Liver (tissue), 9 donors: Measurements from ENCODE around the gene THOP1. TPM values are rescaled to one million over a fixed set of nuclear protein-coding genes. Genes with fewer than 3 reads are reported as not detected.

ENCODE experiments used
- DNase-seq: peaks from one replicate; pipeline ENCODE4 v3.0.0-alpha.2; 2017; ENCODE audit warnings: low spot score
- H3K27ac ChIP-seq, 2 donors: one replicate each; pipeline ENCODE4 v1.7.0; 2013; ENCODE audit warnings: inconsistent platforms in 2 of 2, low read length in 2 of 2, control low read depth in 1 of 2, low read depth in 1 of 2, mild to moderate bottlenecking in 1 of 2
- H3K27me3 ChIP-seq, 4 donors: one replicate each; pipeline versions ENCODE4 v1.6.1 to v1.7.0; 2013; ENCODE audit warnings: low read length in 3 of 4, inconsistent platforms in 1 of 4, mild to moderate bottlenecking in 1 of 4, moderate library complexity in 1 of 4; ENCODE audit not compliant: control insufficient read depth in 4 of 4, insufficient read depth in 4 of 4
- H3K36me3 ChIP-seq, 4 donors: one replicate each; pipeline versions ENCODE4 v1.6.1 to v1.7.0; 2013; ENCODE audit warnings: low read length in 3 of 4, mild to moderate bottlenecking in 3 of 4, low read depth in 1 of 4, moderate library complexity in 1 of 4; ENCODE audit not compliant: control insufficient read depth in 4 of 4, insufficient read depth in 3 of 4
- H3K4me1 ChIP-seq, 4 donors: one replicate each; pipeline versions ENCODE4 v1.6.1 to v1.7.0; 2013; ENCODE audit warnings: low read length in 3 of 4, mild to moderate bottlenecking in 3 of 4, moderate library complexity in 1 of 4; ENCODE audit not compliant: control insufficient read depth in 4 of 4, insufficient read depth in 4 of 4
- H3K4me3 ChIP-seq, 3 donors: one replicate each; pipeline versions ENCODE4 v1.6.1 to v1.7.0; 2013; ENCODE audit warnings: low read length in 3 of 3, control low read depth in 1 of 3, low read depth in 1 of 3, mild to moderate bottlenecking in 1 of 3
- H3K9ac ChIP-seq, 2 donors: one replicate each; pipeline ENCODE4 v1.7.0; 2013; ENCODE audit warnings: low read length in 2 of 2, mild to moderate bottlenecking in 2 of 2, moderate library complexity in 2 of 2, control low read depth in 1 of 2, low read depth in 1 of 2
- H3K9me3 ChIP-seq, 4 donors: one replicate each; pipeline versions ENCODE4 v1.6.1 to v1.7.0; 2013; ENCODE audit warnings: low read length in 3 of 4; ENCODE audit not compliant: control insufficient read depth in 4 of 4
- ATF3 ChIP-seq: IDR thresholded peaks from 2 replicates; pipeline ENCODE4 v1.6.1; 2016; ENCODE audit warnings: antibody characterized with exemption
- CTCF ChIP-seq: fragments of 150-350 bp; IDR thresholded peaks from 2 replicates; pipeline ENCODE4 v1.5.1; 2017; ENCODE audit warnings: improper control_type of control experiment, low read depth, low read length; ENCODE audit not compliant: missing input control
- EGR1 ChIP-seq, 2 donors: IDR thresholded peaks; 2 replicates each; pipeline ENCODE4 v1.6.1; 2016 to 2018; ENCODE audit warnings: antibody characterized with exemption in 2 of 2, low read depth in 2 of 2
- FOXA1 ChIP-seq: IDR thresholded peaks from 2 replicates; pipeline ENCODE4 v1.6.1; 2016; ENCODE audit warnings: antibody characterized with exemption
- FOXA2 ChIP-seq: IDR thresholded peaks from 2 replicates; pipeline ENCODE4 v1.6.1; 2016; ENCODE audit warnings: antibody characterized with exemption
- GABPA ChIP-seq, 2 donors: IDR thresholded peaks in 1 of 2; conservative IDR thresholded peaks in 1 of 2; 2 replicates each; pipeline ENCODE4 v1.6.1; 2016; ENCODE audit warnings: antibody characterized with exemption in 2 of 2, mild to moderate bottlenecking in 1 of 2, moderate library complexity in 1 of 2
- HNF4A ChIP-seq, 2 donors: conservative IDR thresholded peaks; 2 replicates each; pipeline ENCODE4 v1.6.1; 2016; ENCODE audit warnings: antibody characterized with exemption in 2 of 2, mild to moderate bottlenecking in 2 of 2
- HNF4G ChIP-seq: IDR thresholded peaks from 2 replicates; pipeline ENCODE4 v1.6.1; 2016; ENCODE audit warnings: antibody characterized with exemption
- JUND ChIP-seq, 2 donors: IDR thresholded peaks; 2 replicates each; pipeline ENCODE4 v1.6.1; 2016; ENCODE audit warnings: antibody characterized with exemption in 2 of 2
- MAX ChIP-seq: IDR thresholded peaks from 2 replicates; pipeline ENCODE4 v1.6.1; 2016; ENCODE audit warnings: antibody characterized with exemption
- NR2F2 ChIP-seq: IDR thresholded peaks from 2 replicates; pipeline ENCODE4 v1.6.1; 2016; ENCODE audit warnings: antibody characterized with exemption
- RAD21 ChIP-seq, 2 donors: IDR thresholded peaks; 2 replicates each; pipeline ENCODE4 v1.6.1; 2016; ENCODE audit warnings: antibody characterized with exemption in 2 of 2, mild to moderate bottlenecking in 2 of 2
- REST ChIP-seq: IDR thresholded peaks from 2 replicates; pipeline ENCODE4 v1.6.1; 2016; ENCODE audit warnings: antibody characterized with exemption, mild to moderate bottlenecking
- RXRA ChIP-seq, 2 donors: IDR thresholded peaks; 2 replicates each; pipeline ENCODE4 v1.6.1; 2017 to 2018; ENCODE audit warnings: antibody characterized with exemption in 2 of 2, mild to moderate bottlenecking in 1 of 2
- SP1 ChIP-seq: IDR thresholded peaks from 2 replicates; pipeline ENCODE4 v1.6.1; 2018; ENCODE audit warnings: antibody characterized with exemption, mild to moderate bottlenecking
- ZBTB33 ChIP-seq: IDR thresholded peaks from 2 replicates; pipeline ENCODE4 v1.6.1; 2016; ENCODE audit warnings: antibody characterized with exemption
- WGBS: extraction: QIAGEN DNeasy Blood & Tissue Kit; methylation state at CpG from one replicate; pipeline ENCODE4 v1.1.7; 2013; 5-methylcytosine and 5-hydroxymethylcytosine counted together
- polyA plus RNA-seq, 2 donors: library from polyadenylated mRNA; stranded (reverse) in 1 of 2; unstranded in 1 of 2; fragments of 200-250 nt in 1 of 2; fragments of >200 nt in 1 of 2; fragmentation: Nextera tagmentation in 1 of 2; extraction: Ambion mirVana in 1 of 2; gene quantifications; one replicate each; pipeline versions ENCODE4 v1.2.1 to v1.2.3, GENCODE V29; 2013 to 2015
- total RNA-seq, 2 donors: library from RNA; depleted of rRNA; stranded (reverse); fragments of >200 nt; gene quantifications; one replicate each; pipeline ENCODE4 v1.2.3, GENCODE V29; 2014
- donor health status: healthy.
- donor health status: healthy.
- donor health status: healthy.
- donor health status: healthy.
- donor health status: healthy.

THOP1 gene
- total and polyA plus RNA-seq, 4 donors = 39.1 to 56.2 (median 44.7) TPM

- WGBS = 97% methylated on average over 12 of the region's 12 CpGs
- H3K9me3 ChIP-seq = no peaks in the 10 kb centered on the region
- DNase-seq = no peak
- no peak overlapping the region for H3K9ac ChIP-seq
- no peaks in the 10 kb centered on the region for H3K4me1 ChIP-seq
- TF ChIP-seq RAD21 (IDR thresholded peaks at IDR 0.05) = no peak
- no peak for TF ChIP-seq HNF4A (conservative IDR thresholded peaks at IDR 0.05)
- no peak for TF ChIP-seq GABPA (IDR thresholded peaks at IDR 0.05 in 1 of 2, conservative IDR thresholded peaks at IDR 0.05 in 1 of 2)
- TF ChIP-seq EGR1 (IDR thresholded peaks at IDR 0.05; ENCODE audit: low read depth in 2 of 2) = no peak
- TF ChIP-seq NR2F2 = no peak
- TF ChIP-seq REST = no peak
- no peak for TF ChIP-seq ATF3
- no peak for TF ChIP-seq RXRA (IDR thresholded peaks at IDR 0.05)
- no peak for TF ChIP-seq FOXA1
- no peak for TF ChIP-seq JUND (IDR thresholded peaks at IDR 0.05)
- no peak for TF ChIP-seq ZBTB33
- no peak for TF ChIP-seq FOXA2
- TF ChIP-seq CTCF = no peak
- no peak for TF ChIP-seq SP1
- peaks cover 3 to 62% (median 9%) of the 10 kb centered on the region in 4 donors for H3K36me3 ChIP-seq
- no peak overlapping the region for H3K4me3 ChIP-seq
- H3K27ac ChIP-seq = no peak overlapping the region
- H3K27me3 ChIP-seq = no peaks in the 10 kb centered on the region
Measured at GRCh38 chr19:2763687-2764086, 21.6 kb upstream of the THOP1 start.

GRCh38 chr19:2764945-2765344 lies 20.4 kb upstream of the THOP1 start:
- H3K27ac ChIP-seq = no peak overlapping the region
- WGBS = 96% methylated on average over 21 of the region's 21 CpGs
- DNase-seq = no peak
- H3K36me3 ChIP-seq = peaks cover 3 to 54% (median 9%) of the 10 kb centered on the region in 4 donors
- H3K9me3 ChIP-seq = no peaks in the 10 kb centered on the region
- no peak overlapping the region for H3K9ac ChIP-seq
- H3K4me3 ChIP-seq = no peak overlapping the region
- no peak for TF ChIP-seq ATF3
- TF ChIP-seq REST = no peak
- no peak for TF ChIP-seq ZBTB33
- TF ChIP-seq SP1 = no peak
- no peak for TF ChIP-seq RXRA (IDR thresholded peaks at IDR 0.05)
- no peak for TF ChIP-seq FOXA1
- TF ChIP-seq NR2F2 = no peak
- no peak for TF ChIP-seq EGR1 (IDR thresholded peaks at IDR 0.05; ENCODE audit: low read depth in 2 of 2)
- TF ChIP-seq HNF4G = no peak
- TF ChIP-seq JUND (IDR thresholded peaks at IDR 0.05) = no peak
- TF ChIP-seq HNF4A (conservative IDR thresholded peaks at IDR 0.05) = no peak
- TF ChIP-seq MAX = no peak
- no peaks in the 10 kb centered on the region for H3K27me3 ChIP-seq
- H3K4me1 ChIP-seq = no peaks in the 10 kb centered on the region
